ENCODE measurements around the gene PPP6C. TPM values are rescaled to one million over a fixed set of nuclear protein-coding genes. Genes with fewer than 3 reads are reported as not detected.

PPP6C gene
- polyA plus RNA-seq, 1 experiment = 7.7 TPM

- H3K36me3 ChIP-seq (ENCODE audit: control insufficient read depth, insufficient read depth, low read length) = no peaks in the 10 kb centered on the region
- ChIA-PET POLR2A (no interaction called here), CTCF (interaction anchor here (0.5 to 2.8 kb wide), 30 partner anchors 8 to 291 kb away, joined by 3 to 13 read pairs (median 3); partner anchors contain the start of gene WDR38)
- peak; percentile 89 for DNase-seq (ENCODE audit: low read depth)
- no peaks in the 10 kb centered on the region for H3K27me3 ChIP-seq (ENCODE audit: control insufficient read depth, insufficient read depth, low read length)
- peak; percentile 99 for TF ChIP-seq CTCF (IDR thresholded peaks at IDR 0.05; ENCODE audit: insufficient read depth, low read depth, low read length)
- H3K4me3 ChIP-seq (ENCODE audit: low read depth, low read length) = peak within 1 kb of the TSS; percentile 78
Measured at GRCh38 chr9:125143377-125144090, 46.1 kb downstream of the PPP6C start, which contains the start of gene SCAI. Gene SCAI (minus strand): TSS chr9:125143528. CDS start chr9:125143437, 91 bp downstream.

GRCh38 chr9:125142560-125143376 lies 46.8 kb downstream of the PPP6C start:
- no peak for DNase-seq (ENCODE audit: low read depth)
- CTCF ChIA-PET = interaction anchor here (0.5 to 2.8 kb wide), 24 partner anchors 9 to 290 kb away, joined by 3 to 13 read pairs (median 3); partner anchors contain the start of gene WDR38
- H3K36me3 ChIP-seq (ENCODE audit: control insufficient read depth, insufficient read depth, low read length) = no peaks in the 10 kb centered on the region
- TF ChIP-seq CTCF (IDR thresholded peaks at IDR 0.05; ENCODE audit: insufficient read depth, low read depth, low read length) = no peak
- POLR2A ChIA-PET = interaction anchor here (0.6 kb wide), 1 partner anchor 281 kb away, joined by 5 read pairs; the partner anchor contains the start of gene ARPC5L
- H3K27me3 ChIP-seq (ENCODE audit: control insufficient read depth, insufficient read depth, low read length) = no peaks in the 10 kb centered on the region
- peak overlapping the region; percentile 78 for H3K4me3 ChIP-seq (ENCODE audit: low read depth, low read length)

- no peaks in the 10 kb centered on the region for H3K27me3 ChIP-seq (ENCODE audit: control insufficient read depth, insufficient read depth, low read length)
- H3K4me3 ChIP-seq (ENCODE audit: low read depth, low read length) = no peak overlapping the region
- CTCF ChIA-PET = interaction anchor here (0.9 to 2.8 kb wide), 2 partner anchors 289 to 370 kb away, joined by 3 to 11 read pairs; partner anchors contain the start of gene WDR38
- no peaks in the 10 kb centered on the region for H3K36me3 ChIP-seq (ENCODE audit: control insufficient read depth, insufficient read depth, low read length)
- no peak for DNase-seq (ENCODE audit: low read depth)
- POLR2A ChIA-PET = no interaction called here
- no peak for TF ChIP-seq CTCF (IDR thresholded peaks at IDR 0.05; ENCODE audit: insufficient read depth, low read depth, low read length)
Measured at GRCh38 chr9:125141751-125142150, 47.9 kb downstream of the PPP6C start.

- Histone ChIP-seq H3K36me3 (ENCODE audit: control insufficient read depth, insufficient read depth, low read length) (no peaks in the 10 kb centered on the region), H3K4me3 (ENCODE audit: low read depth, low read length) (no peak overlapping the region), H3K27me3 (ENCODE audit: control insufficient read depth, insufficient read depth, low read length) (no peaks in the 10 kb centered on the region)
- no peak for DNase-seq (ENCODE audit: low read depth)
- TF ChIP-seq CTCF (IDR thresholded peaks at IDR 0.05; ENCODE audit: insufficient read depth, low read depth, low read length) = no peak
- ChIA-PET POLR2A (no interaction called here), CTCF (interaction anchor here (0.9 kb wide), 1 partner anchor 369 kb away, joined by 3 read pairs; no protein-coding TSS in a partner anchor)
Measured at GRCh38 chr9:125141251-125141650, 48.4 kb downstream of the PPP6C start.

- H3K27me3 ChIP-seq (ENCODE audit: control insufficient read depth, insufficient read depth, low read length) = no peaks in the 10 kb centered on the region
- POLR2A ChIA-PET = no interaction called here
- no peaks in the 10 kb centered on the region for H3K36me3 ChIP-seq (ENCODE audit: control insufficient read depth, insufficient read depth, low read length)
- H3K4me3 ChIP-seq (ENCODE audit: low read depth, low read length) = no peak overlapping the region
- no peak for TF ChIP-seq CTCF (IDR thresholded peaks at IDR 0.05; ENCODE audit: insufficient read depth, low read depth, low read length)
- CTCF ChIA-PET = no interaction called here
- no peak for DNase-seq (ENCODE audit: low read depth)
Measured at GRCh38 chr9:125140576-125140975, 49.0 kb downstream of the PPP6C start.

Measured in BJ (cell line).